ENCODE data around the gene APRT. TPM values are rescaled to one million over a fixed set of nuclear protein-coding genes. Genes with fewer than 3 reads are reported as not detected.

APRT gene
- total and polyA plus RNA-seq, 10 of the 15 experiments (the other 5 are each of a cell fraction or from before 2014, with no cell fraction given): 30.6 to 495 (median 166) TPM

- Histone ChIP-seq H3K79me2 (ENCODE audit: control insufficient read depth, insufficient read depth, low read length) (peaks cover 13% of the 10 kb centered on the region), H3K9ac (ENCODE audit: control insufficient read depth, insufficient read depth, low read length) (peak overlapping the region; percentile 69), H3K36me3 (ENCODE audit: control insufficient read depth in 2 of 2, insufficient read depth in 2 of 2, low read length in 1 of 2) (peaks cover 4 to 5% of the 10 kb centered on the region in 2 experiments; a peak in 3 of 4 replicates), H2AFZ (ENCODE audit: control insufficient read depth, low read depth, low read length) (peak overlapping the region; percentile 95), H3K27me3 (replicated peaks in 1 of 2; ENCODE audit: control insufficient read depth in 2 of 2, insufficient read depth in 2 of 2, low read length in 1 of 2) (no peaks in the 10 kb centered on the region), H3K9me3 (replicated peaks; ENCODE audit: control insufficient read depth, insufficient read depth, low read length) (no peaks in the 10 kb centered on the region), H3K27ac (ENCODE audit: control insufficient read depth, insufficient read depth) (peak overlapping the region; percentile 64; the same call in 1 of the 2 replicates), H3K4me2 (ENCODE audit: control insufficient read depth, insufficient read depth) (peak overlapping the region; percentile 93), H3K4me1 (ENCODE audit: control insufficient read depth, insufficient read depth, low read length) (peaks cover 23% of the 10 kb centered on the region), H4K20me1 (ENCODE audit: control insufficient read depth, insufficient read depth) (0 out of 2 replicates have a peak, but pooled peaks cover 2% of the 10 kb centered on the region), H3K4me3 (peak overlapping the region; percentile 88)
- ChIA-PET CTCF (interaction anchor here (0.7 to 2.9 kb wide), 18 partner anchors 12 to 812 kb away, joined by 3 to 19 read pairs (median 3); partner anchors contain the start of gene APRT), RAD21 (ENCODE audit: unreplicated experiment) (interaction anchor here (0.8 to 1.8 kb wide), 7 partner anchors 46 to 359 kb away, joined by 3 to 14 read pairs (median 4); partner anchors contain the start of genes APRT, CDH15, PIEZO1 and ZNF778), SMC1A (ENCODE audit: uncharacterized antibody, unreplicated experiment) (interaction anchor here (0.7 to 2.0 kb wide), 11 partner anchors 17 to 154 kb away, joined by 3 to 5 read pairs (median 3); no protein-coding TSS in a partner anchor), POLR2A (interaction anchor here (0.9 to 1.5 kb wide), 4 partner anchors 45 to 307 kb away, joined by 3 to 8 read pairs (median 4); partner anchors contain the start of gene APRT)
- BruUV-seq (replicated peaks): no TSS peak
- DNase-seq (ENCODE audit: low read depth, low spot score) (no peak), FAIRE-seq (peak; percentile 99), ATAC-seq (peak; percentile 78)
- WGBS (ENCODE audit: insufficient coverage, insufficient replicate concordance, low lambda C conversion rate, missing lambda C conversion rate): 9% methylated on average over 12 of the region's 12 CpGs
- in situ Hi-C loops (cut with MboI): no loop called here
- intact Hi-C loops (cut with micrococcal nuclease; ENCODE audit: unreplicated experiment): loop anchor here (1.0 to 5.0 kb wide), 3 partner anchors 46 to 121 kb away; partner anchors contain the start of gene APRT
- TF ChIP-seq MTA2 (IDR thresholded peaks at IDR 0.05; ENCODE audit: low read depth) (no peak), BMI1 (IDR thresholded peaks at IDR 0.05; ENCODE audit: borderline replicate concordance) (no peak), BRCA1 (IDR thresholded peaks at IDR 0.05; ENCODE audit: low read depth, low read length) (no peak), RAD21 (IDR thresholded peaks at IDR 0.05; ENCODE audit: insufficient read depth, low read depth, low read length) (peak; percentile 61), MLLT1 (IDR thresholded peaks at IDR 0.05) (no peak), GATAD2B (conservative IDR thresholded peaks at IDR 0.05; ENCODE audit: low read depth) (no peak), HDAC2 (IDR thresholded peaks at IDR 0.05) (no peak), MXI1 (IDR thresholded peaks at IDR 0.05; ENCODE audit: low read depth, low read length) (peak; percentile 39; the same call in 1 of the 2 replicates), RUNX3 (IDR thresholded peaks at IDR 0.05; ENCODE audit: low read length) (peak; percentile 49; the same call in 1 of the 2 replicates), CTCF (IDR thresholded peaks at IDR 0.05 in 2 of 3, conservative IDR thresholded peaks at IDR 0.05 in 1 of 3; ENCODE audit: control insufficient read depth in 2 of 3, extremely low read depth in 1 of 3, insufficient read depth in 1 of 3, low read depth in 3 of 3, low read length in 3 of 3) (peak; percentile 73 to 83 (median 82)), SMC3 (IDR thresholded peaks at IDR 0.05; ENCODE audit: borderline replicate concordance, low read length) (peak; percentile 62; the same call in 1 of the 2 replicates), YY1 (IDR thresholded peaks at IDR 0.05; ENCODE audit: low read depth, low read length) (peak; percentile 69; the same call in 1 of the 2 replicates), ZBTB11 (CRISPR knock-in tag; IDR thresholded peaks at IDR 0.05) (no peak), SMARCA5 (IDR thresholded peaks at IDR 0.05) (peak; percentile 43; the same call in 1 of the 2 replicates), MYC (IDR thresholded peaks at IDR 0.05; ENCODE audit: insufficient read depth, insufficient read length, insufficient replicate concordance, low read length, severe bottlenecking) (no peak)
- TF ChIP-seq, protein P1, sequence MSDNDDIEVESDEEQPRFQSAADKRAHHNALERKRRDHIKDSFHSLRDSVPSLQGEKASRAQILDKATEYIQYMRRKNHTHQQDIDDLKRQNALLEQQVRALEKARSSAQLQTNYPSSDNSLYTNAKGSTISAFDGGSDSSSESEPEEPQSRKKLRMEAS (IDR thresholded peaks at IDR 0.05; ENCODE audit: low read depth, low read length): no peak
These were observed 46.1 kb upstream of the APRT start for GRCh38 chr16:88857728-88858339.

Measured in GM12878 (cell line).